Upper lobe of right lung (tissue), 1 donor: ENCODE data around the gene RAX. TPM values are rescaled to one million over a fixed set of nuclear protein-coding genes. Genes with fewer than 3 reads are reported as not detected.
"Not testable (repeated sequence)": the region's sequence is repeated elsewhere in the genome, so short reads cannot be mapped to it uniquely, and the experiment has no call there.

ENCODE experiments used
- ATAC-seq: fragments of 200-7000 bp; cut with Tn5 transposase; one replicate; pipeline ENCODE4 v1.9.1; 2020; ENCODE audit warnings: mild to moderate bottlenecking, moderate library complexity
- DNase-seq: peaks from one replicate; pipeline ENCODE4 v3.0.0-alpha.2; 2020
- H3K27ac ChIP-seq: fragments of 200-600 bp; one replicate; pipeline ENCODE4 v1.8.0; 2022
- H3K27me3 ChIP-seq: fragments of 200-600 bp; one replicate; pipeline ENCODE4 v1.8.0; 2022; ENCODE audit warnings: mild to moderate bottlenecking
- H3K36me3 ChIP-seq: fragments of 200-600 bp; one replicate; pipeline ENCODE4 v1.8.0; 2022
- H3K4me1 ChIP-seq: fragments of 200-600 bp; one replicate; pipeline ENCODE4 v1.8.0; 2022
- H3K4me3 ChIP-seq: fragments of 200-600 bp; one replicate; pipeline ENCODE4 v1.8.0; 2022; ENCODE audit warnings: mild to moderate bottlenecking
- H3K9me3 ChIP-seq: fragments of 200-600 bp; one replicate; pipeline ENCODE4 v1.8.0; 2022
- intact Hi-C: fragments of 100-400 bp; cut with DNase I; formaldehyde crosslinking; loops from one replicate; pipeline ENCODE4 v1.11.0; 2022
- total RNA-seq: library from RNA; stranded (reverse); fragmentation: NEBNext Ultra II Directional; extraction: Animal tissue kit (Norgen Biotek cat#: 25700); gene quantifications from one replicate; pipeline ENCODE4 v1.2.1, GENCODE V29; 2021
- TF ChIP-seq, protein P1 (sequence below): fragments of 200-600 bp; IDR thresholded peaks from one replicate; pipeline ENCODE4 v1.8.0; 2022; ENCODE audit warnings: antibody characterized with exemption
- donor health status: DM: no; HTN: yes; CAD: no; lungs with severe emphysema.

RAX gene
- total RNA-seq, 1 donor from 2014 or later, result not detected

DNA sequence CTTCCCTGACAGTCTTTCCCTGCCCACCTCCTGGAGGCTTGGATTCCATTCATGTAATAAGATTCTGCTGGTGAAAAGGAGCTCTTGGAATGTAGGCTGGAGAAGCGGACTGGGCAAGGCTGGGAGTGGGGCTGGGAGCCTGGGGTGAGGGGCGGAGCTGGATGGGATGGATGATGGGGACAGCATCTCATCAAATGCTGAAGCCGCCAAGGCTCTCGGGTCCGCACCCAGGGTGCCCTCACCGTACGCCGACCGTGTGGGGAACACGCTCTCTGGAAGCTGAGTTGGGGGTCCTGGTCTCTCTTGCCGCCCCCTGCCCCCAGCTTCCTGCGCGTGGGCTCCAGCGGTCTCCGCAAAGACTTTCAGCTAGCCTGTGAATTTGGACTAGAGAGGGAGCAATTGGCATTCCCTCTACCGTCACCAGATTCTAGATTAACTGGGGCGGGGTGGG lies 9.1 kb downstream of the RAX start:
- Histone ChIP-seq H3K27me3 (peaks cover 66% of the 10 kb centered on the region), H3K27ac (no peak overlapping the region), H3K36me3 (no peaks in the 10 kb centered on the region), H3K4me1 (peaks cover 5% of the 10 kb centered on the region), H3K4me3 (no peak overlapping the region), H3K9me3 (no peaks in the 10 kb centered on the region)
- no peak for DNase-seq
- ATAC-seq, result no peak
- intact Hi-C loops, result no loop called here
- TF ChIP-seq, protein P1, sequence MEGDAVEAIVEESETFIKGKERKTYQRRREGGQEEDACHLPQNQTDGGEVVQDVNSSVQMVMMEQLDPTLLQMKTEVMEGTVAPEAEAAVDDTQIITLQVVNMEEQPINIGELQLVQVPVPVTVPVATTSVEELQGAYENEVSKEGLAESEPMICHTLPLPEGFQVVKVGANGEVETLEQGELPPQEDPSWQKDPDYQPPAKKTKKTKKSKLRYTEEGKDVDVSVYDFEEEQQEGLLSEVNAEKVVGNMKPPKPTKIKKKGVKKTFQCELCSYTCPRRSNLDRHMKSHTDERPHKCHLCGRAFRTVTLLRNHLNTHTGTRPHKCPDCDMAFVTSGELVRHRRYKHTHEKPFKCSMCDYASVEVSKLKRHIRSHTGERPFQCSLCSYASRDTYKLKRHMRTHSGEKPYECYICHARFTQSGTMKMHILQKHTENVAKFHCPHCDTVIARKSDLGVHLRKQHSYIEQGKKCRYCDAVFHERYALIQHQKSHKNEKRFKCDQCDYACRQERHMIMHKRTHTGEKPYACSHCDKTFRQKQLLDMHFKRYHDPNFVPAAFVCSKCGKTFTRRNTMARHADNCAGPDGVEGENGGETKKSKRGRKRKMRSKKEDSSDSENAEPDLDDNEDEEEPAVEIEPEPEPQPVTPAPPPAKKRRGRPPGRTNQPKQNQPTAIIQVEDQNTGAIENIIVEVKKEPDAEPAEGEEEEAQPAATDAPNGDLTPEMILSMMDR, result no peak

DNA sequence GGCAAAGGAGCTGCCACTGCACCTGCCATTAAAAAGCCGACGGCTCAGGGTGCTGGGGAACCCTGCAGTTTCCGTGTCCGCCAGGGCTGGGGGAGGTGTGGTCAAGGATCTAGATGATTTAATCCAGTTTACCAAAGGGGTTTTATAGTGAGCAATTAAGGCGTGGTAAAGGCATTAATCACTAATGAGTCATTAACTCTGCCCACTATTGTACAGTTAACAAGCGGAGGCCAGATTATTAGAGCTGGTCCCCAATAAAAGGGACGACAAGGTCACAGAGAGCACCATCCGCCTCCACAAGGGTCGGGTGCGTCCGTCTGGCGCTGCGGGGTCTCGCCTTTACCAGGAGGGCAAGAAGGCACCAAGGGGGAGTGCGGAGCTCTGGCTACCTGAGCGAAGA lies 9.6 kb downstream of the RAX start:
- H3K4me3 ChIP-seq, result no peak overlapping the region
- intact Hi-C loops, result no loop called here
- DNase-seq, result no peak
- H3K4me1 ChIP-seq, result peaks cover 5% of the 10 kb centered on the region
- H3K9me3 ChIP-seq, result no peaks in the 10 kb centered on the region
- no peak overlapping the region for H3K27ac ChIP-seq
- no peak for ATAC-seq
- peaks cover 63% of the 10 kb centered on the region for H3K27me3 ChIP-seq
- no peaks in the 10 kb centered on the region for H3K36me3 ChIP-seq
- TF ChIP-seq, protein P1, result no peak

DNA sequence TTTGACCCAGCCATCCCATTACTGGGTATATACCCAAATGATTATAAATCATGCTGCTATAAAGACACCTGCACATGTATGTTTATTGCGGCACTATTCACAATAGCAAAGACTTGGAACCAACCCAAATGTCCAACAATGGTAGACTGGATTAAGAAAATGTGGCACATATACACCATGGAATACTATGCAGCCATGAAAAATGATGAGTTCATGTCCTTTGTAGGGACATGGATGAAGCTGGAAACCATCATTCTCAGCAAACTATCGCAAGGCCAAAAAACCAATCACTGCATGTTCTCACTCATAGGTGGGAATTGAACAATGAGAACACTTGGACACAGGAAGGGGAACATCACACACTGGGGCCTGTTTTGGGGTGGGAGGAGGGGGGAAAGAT lies 11.0 kb downstream of the RAX start:
- H3K9me3 ChIP-seq, intact Hi-C loops, H3K27ac ChIP-seq, H3K36me3 ChIP-seq, ATAC-seq, DNase-seq, H3K4me1 ChIP-seq, H3K4me3 ChIP-seq: not testable (repeated sequence)
- H3K27me3 ChIP-seq, result peaks cover 49% of the 10 kb centered on the region

DNA sequence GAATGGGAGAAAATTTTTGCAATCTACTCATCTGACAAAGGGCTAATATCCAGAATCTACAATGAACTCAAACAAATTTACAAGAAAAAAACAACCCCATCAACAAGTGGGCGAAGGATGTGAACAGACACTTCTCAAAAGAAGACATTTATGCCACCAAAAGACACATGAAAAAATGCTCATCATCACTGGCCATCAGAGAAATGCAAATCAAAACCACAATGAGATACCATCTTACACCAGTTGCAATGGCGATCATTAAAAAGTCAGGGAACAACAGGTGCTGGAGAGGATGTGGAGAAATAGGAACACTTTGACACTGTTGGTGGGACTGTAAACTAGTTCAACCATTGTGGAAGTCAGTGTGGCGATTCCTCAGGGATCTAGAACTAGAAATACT lies 11.4 kb downstream of the RAX start:
- DNase-seq, H3K4me1 ChIP-seq, ATAC-seq, H3K27ac ChIP-seq, H3K4me3 ChIP-seq, intact Hi-C loops, H3K9me3 ChIP-seq, H3K36me3 ChIP-seq: not testable (repeated sequence)
- peaks cover 46% of the 10 kb centered on the region for H3K27me3 ChIP-seq

DNA sequence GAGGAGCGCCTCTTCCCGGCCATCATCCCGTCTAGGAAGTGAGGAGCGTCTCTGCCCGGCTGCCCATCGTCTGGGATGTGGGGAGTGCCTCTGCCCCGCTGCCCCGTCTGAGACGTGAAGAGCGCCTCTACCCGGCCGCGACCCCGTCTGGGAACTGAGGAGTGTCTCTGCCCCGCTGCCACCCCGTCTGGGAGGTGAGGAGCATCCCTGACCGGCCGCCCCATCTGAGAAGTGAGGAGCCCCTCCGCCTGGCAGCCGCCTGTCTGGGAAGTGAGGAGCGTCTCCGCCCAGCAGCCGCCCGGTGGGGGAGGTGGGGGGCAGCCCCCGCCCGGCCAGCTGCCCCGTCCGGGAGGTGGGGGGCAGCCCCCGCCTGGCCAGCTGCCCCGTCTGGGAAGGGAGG lies 17.8 kb downstream of the RAX start:
- not testable (repeated sequence) for DNase-seq

DNA sequence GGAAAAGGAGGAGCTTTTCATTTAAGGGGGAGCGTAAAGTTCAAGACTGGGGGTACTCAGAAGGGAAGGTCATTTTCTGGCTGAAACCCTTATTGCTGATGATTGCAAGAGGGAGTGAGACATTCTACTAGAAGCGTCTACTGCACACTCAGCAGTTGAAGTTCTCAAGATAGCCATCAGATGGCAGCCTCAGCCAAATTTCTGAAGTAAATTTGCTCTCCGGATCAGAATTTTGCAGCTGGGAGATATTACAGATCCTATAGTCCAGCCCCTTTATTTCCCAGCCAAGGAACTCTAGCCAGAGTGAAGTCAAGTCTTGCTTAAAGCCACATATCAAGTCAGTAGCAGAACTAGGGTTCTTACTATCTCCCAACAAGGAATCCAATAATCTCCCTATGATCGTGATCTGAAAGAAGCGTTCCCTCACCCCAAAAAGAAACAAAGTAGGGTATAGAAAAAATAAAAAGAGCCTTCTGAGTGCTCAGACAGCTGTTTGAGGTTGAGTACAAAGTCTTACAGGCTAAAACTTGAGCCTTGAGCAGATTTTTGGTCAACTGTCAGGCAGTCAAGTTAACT lies 24.0 kb downstream of the RAX start:
- intact Hi-C loops, result no loop called here
- Histone ChIP-seq H3K4me1 (no peaks in the 10 kb centered on the region), H3K27ac (no peak overlapping the region), H3K9me3 (no peaks in the 10 kb centered on the region), H3K27me3 (peaks cover 14% of the 10 kb centered on the region), H3K36me3 (no peaks in the 10 kb centered on the region), H3K4me3 (no peak overlapping the region)
- no peak for DNase-seq
- ATAC-seq, result peak; percentile 65
- TF ChIP-seq, protein P1, result peak; percentile 69

More for the DNA sequence above, 17.8 kb downstream of the RAX start:
- intact Hi-C loops, H3K4me3 ChIP-seq, H3K9me3 ChIP-seq, H3K27me3 ChIP-seq, H3K27ac ChIP-seq, H3K36me3 ChIP-seq, ATAC-seq, H3K4me1 ChIP-seq: not testable (repeated sequence)

DNA sequence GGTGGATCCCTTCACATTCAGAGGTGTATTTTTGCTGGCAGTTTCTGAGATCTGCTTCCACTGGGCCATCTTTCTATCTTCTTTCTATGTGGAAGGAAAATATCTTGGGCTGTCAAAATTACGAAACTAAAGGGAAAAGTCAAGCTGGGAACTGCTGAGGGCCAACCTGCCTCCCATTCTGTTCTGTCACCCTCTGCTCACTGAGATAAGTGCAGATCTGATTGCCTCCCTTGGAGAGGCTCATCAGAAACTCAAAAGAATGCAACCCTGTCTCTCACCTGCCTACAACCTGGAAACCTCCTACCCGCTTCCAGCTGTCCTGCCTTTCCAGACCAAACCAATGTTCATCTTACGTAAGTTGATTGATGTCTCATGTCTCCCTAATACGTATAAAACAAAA lies 26.5 kb downstream of the RAX start:
- no peak overlapping the region for H3K27ac ChIP-seq
- TF ChIP-seq, protein P1, result no peak
- no peaks in the 10 kb centered on the region for H3K9me3 ChIP-seq
- H3K4me1 ChIP-seq, result no peaks in the 10 kb centered on the region
- DNase-seq (no peak), ATAC-seq (no peak)
- peaks cover 19% of the 10 kb centered on the region for H3K27me3 ChIP-seq
- H3K36me3 ChIP-seq, result no peaks in the 10 kb centered on the region
- intact Hi-C loops, result no loop called here
- no peak overlapping the region for H3K4me3 ChIP-seq
